HG02973 (cell line): Measurements from ENCODE around the gene ARMC9.

Experiments
- ATAC-seq: cut with Tn5 transposase; IDR thresholded peaks from one replicate; pipeline ENCODE4 v1.9.1; 2021; ENCODE audit warnings: moderate library complexity; ENCODE audit not compliant: unreplicated experiment

The ARMC9 gene

DNA sequence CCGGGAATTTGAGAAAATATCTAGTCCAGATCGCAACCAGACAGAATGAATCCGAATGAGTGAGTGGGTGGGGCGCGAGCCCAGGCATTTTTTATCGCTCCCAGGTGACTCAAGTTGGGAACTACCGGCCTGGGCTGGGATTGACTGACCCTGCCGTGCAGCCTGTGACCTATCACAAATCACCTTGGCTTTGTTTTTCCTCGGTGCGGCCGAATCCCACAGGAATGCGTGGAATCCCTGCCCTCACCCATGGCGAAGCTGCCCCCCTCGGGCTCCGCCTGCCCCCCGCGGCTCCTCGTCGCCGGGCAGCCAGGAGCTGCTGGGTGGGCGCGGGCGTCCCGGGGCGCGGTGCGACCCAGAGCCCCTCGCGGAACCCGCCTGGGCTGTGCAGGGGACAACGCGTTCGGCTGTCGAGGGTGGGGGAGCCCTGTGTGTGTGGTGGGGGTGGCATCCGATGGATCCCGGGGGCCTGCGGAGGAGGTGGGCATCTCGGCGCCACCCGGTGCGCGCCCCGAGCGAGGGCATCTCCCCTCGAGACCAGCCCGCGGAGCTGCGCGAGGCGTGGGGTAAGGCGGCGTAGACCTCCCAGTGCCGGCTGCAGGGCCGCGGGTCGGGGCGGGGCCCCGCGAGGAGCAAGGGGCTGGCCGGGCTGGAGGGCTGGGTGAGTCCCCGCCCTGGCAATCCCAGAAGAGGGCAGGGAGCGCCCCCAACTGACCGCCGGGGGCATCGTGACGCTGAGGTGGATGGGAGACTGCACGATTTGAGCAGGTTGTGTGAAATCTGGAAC, 213.6 kb downstream of the ARMC9 start:
- ATAC-seq, result peak; percentile 97

DNA sequence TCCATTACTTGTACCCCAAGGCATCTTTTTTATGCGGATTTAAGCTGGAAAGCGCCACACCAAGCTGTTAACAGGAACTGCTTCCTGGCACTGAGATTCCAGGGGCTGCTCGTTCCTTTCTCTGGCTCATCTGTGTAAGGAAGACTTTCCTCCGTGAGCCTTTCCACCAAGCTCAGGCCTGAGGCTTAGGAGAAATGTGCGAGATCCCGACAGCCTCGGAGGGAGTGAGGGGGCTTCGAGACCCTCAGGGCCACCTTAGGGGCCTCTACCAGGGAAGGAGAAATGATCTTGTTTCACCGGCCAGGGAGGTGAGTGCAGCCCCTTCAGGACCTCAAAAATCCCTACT, 214.2 kb downstream of the ARMC9 start:
- ATAC-seq, result no peak

DNA sequence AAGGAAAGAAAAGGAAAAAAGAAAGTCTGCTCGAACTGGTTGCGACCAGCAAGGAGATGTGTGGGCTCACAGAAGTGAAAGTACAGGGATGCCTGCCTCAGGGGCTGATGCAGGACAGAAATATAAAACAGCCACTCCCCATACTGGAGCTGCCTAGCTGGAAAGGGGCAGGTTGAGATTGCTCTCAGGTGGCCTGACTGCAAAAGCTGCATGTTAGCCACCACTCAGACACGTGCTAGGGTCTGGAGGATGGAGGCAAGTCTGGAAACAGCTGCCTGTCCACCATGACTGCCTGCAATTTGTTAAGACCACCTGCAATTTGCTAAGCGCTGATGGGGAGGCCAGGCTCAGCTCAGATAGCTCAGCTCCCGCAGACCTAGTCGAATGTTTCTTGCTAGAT, 215.0 kb downstream of the ARMC9 start:
- ATAC-seq, result no peak

DNA sequence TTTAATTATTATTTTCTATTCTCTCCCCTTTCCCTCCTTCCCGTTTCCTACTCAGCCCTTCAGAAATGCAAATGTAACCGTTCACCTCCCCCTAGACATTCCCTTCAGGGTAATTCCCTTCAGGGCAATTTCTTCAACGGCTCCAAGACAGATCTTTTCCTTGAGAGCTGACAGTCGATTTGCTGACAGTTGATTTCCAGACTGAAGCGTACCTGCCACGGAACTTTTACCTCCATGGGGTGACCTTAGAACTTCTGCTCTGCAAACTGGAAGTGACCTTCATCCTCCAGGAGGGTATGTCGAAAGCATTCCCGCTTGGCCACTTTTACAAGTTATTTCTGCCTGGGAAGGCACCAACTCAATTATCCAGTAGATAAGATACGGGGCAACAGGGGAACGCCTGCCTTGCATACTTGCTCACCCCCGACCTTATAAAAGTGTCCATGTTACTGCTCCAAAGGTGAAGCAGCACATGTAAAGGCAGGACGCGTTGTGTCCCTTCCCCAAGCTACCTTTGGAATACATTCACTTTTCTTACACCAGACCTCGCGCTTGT, 215.6 kb downstream of the ARMC9 start:
- ATAC-seq, result no peak

DNA sequence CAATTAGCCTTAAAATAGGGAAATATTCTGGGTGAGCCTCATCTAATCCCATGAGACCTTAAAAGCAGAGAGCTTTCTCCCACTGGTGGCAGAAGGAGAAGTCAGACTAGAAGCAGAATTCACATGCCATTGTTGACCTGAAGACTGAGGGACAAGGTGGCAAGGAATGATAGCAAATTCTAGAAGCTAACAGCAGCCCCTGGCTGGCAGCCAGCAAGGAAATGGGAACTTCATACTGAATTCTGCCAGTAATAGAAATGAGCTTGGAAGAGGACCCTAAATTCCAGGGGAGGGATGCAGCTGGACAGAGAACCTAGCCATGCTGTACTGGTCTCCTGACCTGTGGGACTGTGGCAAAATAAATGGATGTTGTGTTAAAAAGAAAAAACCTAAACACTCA, 216.6 kb downstream of the ARMC9 start:
- no peak for ATAC-seq

DNA sequence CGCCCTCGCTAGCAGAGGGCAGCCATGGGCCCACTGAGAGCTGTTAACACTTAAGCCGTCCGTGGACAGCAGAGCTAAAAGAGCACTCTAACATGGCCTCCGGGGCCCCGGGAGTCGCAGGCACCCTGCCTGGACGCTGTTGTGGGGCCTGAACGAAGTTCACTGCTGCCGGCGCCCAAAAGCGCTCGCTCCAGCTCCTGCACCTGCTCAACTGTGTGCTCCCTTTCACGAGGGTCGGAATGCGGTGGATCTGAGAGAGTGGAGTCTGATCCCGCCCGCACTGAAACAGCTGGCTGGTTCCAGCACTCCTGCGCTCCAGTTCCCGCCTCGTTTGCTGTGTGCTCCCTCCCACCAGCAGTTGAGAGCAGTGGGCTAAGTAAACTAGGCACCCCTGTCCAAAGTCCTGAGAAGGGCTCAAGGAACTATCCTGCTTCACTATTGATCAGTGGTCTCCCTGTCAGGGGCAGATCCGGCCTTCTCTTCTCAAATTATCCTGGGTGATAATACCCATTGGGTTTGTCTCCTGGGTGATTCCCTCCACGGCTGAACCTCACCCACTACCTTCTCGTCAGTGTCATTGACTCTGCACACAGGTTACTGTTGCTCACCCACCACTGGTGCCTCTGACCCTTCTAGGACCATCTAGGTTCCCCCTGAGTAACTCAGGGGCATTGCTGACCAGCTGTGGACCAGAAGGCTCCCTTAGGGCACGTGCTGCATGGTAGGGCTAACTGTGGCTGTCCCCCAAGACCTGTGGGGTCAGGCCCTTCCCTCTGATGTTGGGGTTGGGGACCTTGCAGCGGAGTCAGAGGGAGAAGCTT, 220.6 kb downstream of the ARMC9 start:
- ATAC-seq, result no peak

DNA sequence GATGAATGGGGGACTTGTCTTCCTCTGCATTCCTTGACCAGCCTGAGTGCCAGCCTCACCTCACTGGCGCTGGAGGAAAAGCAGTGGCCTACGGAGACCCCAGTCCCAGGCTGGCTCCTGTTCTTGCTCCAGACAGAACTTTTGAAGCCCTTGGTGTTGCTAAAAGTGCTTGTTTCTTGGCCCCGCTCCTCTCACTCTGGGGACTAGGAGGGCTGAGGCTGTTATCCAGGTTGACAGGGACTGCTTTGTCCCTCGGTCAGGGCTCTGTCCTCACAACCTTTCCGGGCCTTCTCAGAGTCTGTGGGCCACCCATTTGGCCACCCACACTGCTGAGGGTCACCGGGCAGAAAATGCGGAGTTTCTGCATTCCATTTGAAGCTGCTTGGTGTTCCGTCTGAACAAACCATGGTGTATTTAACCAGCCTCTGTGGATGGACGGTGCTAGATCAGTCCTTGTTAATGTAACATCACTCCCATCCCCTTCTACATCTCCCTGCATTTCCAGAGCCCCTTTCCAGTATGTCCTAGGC, 222.7 kb downstream of the ARMC9 start:
- ATAC-seq, result no peak

DNA sequence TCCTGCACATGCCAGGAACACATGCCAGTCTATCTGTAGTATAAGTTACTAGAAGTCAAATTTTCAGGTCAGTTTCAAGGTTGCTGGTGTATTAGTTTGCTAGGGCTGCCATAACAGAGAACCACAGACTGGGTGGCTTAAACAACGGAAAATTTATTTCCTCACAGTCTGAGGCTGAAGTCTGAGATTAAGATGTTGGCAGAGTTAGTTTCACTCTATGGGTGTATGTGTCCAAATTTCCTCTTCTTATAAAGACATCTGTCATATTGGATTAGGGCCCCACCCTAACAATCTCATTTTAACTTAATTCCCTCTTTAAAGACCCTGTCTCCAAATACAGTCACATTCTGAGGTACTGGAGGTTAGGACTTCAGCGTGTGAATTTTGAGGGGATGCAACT, 223.6 kb downstream of the ARMC9 start:
- no peak for ATAC-seq

DNA sequence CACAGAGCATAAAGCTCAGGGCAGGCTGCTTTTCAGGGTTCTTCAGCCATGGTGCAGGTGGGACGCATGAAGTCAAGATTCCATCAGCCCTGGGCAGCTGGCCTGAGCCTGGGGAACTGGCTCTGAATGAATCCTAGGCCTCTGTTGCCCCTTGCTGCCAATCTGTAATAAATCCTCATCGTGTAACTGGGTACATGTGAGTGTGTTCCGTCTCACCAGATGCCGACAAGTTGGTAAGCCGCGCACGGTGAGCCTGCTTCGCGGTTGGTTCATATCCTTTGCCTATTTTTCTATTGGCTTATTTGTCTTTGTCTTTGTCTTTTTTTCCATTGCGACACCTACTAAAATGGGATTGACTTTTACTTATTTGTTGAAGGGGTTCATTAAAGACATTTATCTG, 224.7 kb downstream of the ARMC9 start:
- ATAC-seq, result no peak
